Sigmoid colon (tissue), 7 donors: ENCODE results near the gene CNTNAP1. TPM values are rescaled to one million over a fixed set of nuclear protein-coding genes. Genes with fewer than 3 reads are reported as not detected.

ENCODE experiments used
- DNase-seq: peaks from one replicate; pipeline ENCODE4 v3.0.0-alpha.2; 2019
- H3K27ac ChIP-seq, 4 donors: fragments of 200-600 bp; sonication (generic); one replicate each; pipeline ENCODE4 v1.5.1; 2016 to 2019; ENCODE audit warnings: mild to moderate bottlenecking in 1 of 4
- H3K27me3 ChIP-seq, 3 donors: fragments of 200-600 bp; sonication (generic); one replicate each; pipeline ENCODE4 v1.5.1; 2019; ENCODE audit warnings: mild to moderate bottlenecking in 1 of 3
- H3K36me3 ChIP-seq, 4 donors: fragments of 200-600 bp; sonication (generic); one replicate each; pipeline ENCODE4 v1.5.1; 2016 to 2019
- H3K4me1 ChIP-seq, 4 donors: fragments of 200-600 bp; sonication (generic); one replicate each; pipeline ENCODE4 v1.5.1; 2017 to 2019
- H3K4me3 ChIP-seq, 4 donors: fragments of 200-600 bp; sonication (generic); one replicate each; pipeline ENCODE4 v1.5.1; 2017 to 2019; ENCODE audit warnings: mild to moderate bottlenecking in 2 of 4, moderate library complexity in 1 of 4
- H3K9me3 ChIP-seq, 4 donors: fragments of 200-600 bp in 3 of 4; sonication (generic) in 3 of 4; one replicate each; pipeline versions ENCODE4 v1.5.1 to v1.6.1; 2013 to 2019
- EP300 ChIP-seq, 4 donors: sonication (generic); formaldehyde crosslinking; IDR thresholded peaks; one replicate each; pipeline ENCODE4 v1.6.1; 2017; ENCODE audit warnings: antibody characterized with exemption in 4 of 4
- POLR2A ChIP-seq, 2 donors: fragments of 450-650 bp; IDR thresholded peaks; one replicate each; pipeline ENCODE4 v1.6.1; 2016; ENCODE audit warnings: antibody characterized with exemption in 2 of 2, mild to moderate bottlenecking in 2 of 2, moderate library complexity in 2 of 2
- POLR2AphosphoS5 ChIP-seq, 4 donors: sonication (generic); formaldehyde crosslinking; IDR thresholded peaks; one replicate each; pipeline ENCODE4 v1.6.1; 2017; ENCODE audit warnings: antibody characterized with exemption in 4 of 4
- WGBS, 2 donors: extraction: QIAGEN DNeasy Blood & Tissue Kit; methylation state at CpG; one replicate each; pipeline ENCODE4 v1.1.7; 2013; 5-methylcytosine and 5-hydroxymethylcytosine counted together
- intact Hi-C: fragments of 100-400 bp; cut with DNase I; formaldehyde crosslinking; loops from one replicate; pipeline ENCODE4 v1.15.1; 2023
- polyA plus RNA-seq, 3 donors: library from polyadenylated mRNA; stranded (reverse); fragments of 200-250 nt; gene quantifications; one replicate each; pipeline ENCODE4 v1.2.3, GENCODE V29; 2013
- total RNA-seq, 4 donors: library from RNA; depleted of rRNA; stranded (reverse); fragments of >200 nt; gene quantifications; one replicate each; pipeline ENCODE4 v1.1.0, GENCODE V29; 2016
- TF ChIP-seq, protein P1 (sequence below), 4 experiments: fragments of 450-650 bp in 3 of 4; fragments of 200-600 bp in 1 of 4; IDR thresholded peaks; one replicate each; pipeline ENCODE4 v1.5.1; 2016 to 2019; ENCODE audit warnings: antibody characterized with exemption in 4 of 4, mild to moderate bottlenecking in 3 of 4, moderate library complexity in 2 of 4
- donor health status: healthy with polysubstance abuse.
- donor health status: Bipolar disorder and iron deficiency.
- donor health status: healthy.

The CNTNAP1 gene
- total and polyA plus RNA-seq, 7 donors, result under 0.01 to 46.8 (median 7.7) TPM

DNA sequence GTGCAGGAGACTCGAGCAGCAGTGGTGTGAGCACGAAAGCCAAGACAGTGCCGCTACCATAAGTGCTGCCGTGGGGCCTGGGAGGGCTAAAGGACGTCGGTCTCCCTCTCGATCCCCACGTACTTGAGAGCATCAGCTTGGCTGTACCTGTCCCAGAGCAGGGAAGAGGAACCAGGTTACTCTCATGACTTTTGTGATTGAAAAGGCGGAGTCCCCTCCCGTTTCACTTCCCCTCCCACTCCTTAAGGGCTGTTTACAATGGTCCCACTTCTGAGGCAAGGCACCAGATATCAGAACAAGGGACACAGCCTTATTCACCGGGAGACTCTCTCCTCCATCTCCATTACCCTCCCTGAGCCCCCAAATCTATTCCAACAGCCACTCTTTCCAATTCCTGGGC lies 20.1 kb downstream of the CNTNAP1 start:
- H3K4me3 ChIP-seq, result no peak overlapping the region
- no peak for DNase-seq
- no peaks in the 10 kb centered on the region for H3K27me3 ChIP-seq
- TF ChIP-seq EP300 (IDR thresholded peaks at IDR 0.05), result no peak
- TF ChIP-seq POLR2AphosphoS5 (IDR thresholded peaks at IDR 0.05), result no peak
- TF ChIP-seq, protein P1, sequence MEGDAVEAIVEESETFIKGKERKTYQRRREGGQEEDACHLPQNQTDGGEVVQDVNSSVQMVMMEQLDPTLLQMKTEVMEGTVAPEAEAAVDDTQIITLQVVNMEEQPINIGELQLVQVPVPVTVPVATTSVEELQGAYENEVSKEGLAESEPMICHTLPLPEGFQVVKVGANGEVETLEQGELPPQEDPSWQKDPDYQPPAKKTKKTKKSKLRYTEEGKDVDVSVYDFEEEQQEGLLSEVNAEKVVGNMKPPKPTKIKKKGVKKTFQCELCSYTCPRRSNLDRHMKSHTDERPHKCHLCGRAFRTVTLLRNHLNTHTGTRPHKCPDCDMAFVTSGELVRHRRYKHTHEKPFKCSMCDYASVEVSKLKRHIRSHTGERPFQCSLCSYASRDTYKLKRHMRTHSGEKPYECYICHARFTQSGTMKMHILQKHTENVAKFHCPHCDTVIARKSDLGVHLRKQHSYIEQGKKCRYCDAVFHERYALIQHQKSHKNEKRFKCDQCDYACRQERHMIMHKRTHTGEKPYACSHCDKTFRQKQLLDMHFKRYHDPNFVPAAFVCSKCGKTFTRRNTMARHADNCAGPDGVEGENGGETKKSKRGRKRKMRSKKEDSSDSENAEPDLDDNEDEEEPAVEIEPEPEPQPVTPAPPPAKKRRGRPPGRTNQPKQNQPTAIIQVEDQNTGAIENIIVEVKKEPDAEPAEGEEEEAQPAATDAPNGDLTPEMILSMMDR (IDR thresholded peaks at IDR 0.05), result no peak
- no peak for TF ChIP-seq POLR2A (IDR thresholded peaks at IDR 0.05)
- intact Hi-C loops, result no loop called here
- peaks cover 44 to 87% (median 62%) of the 10 kb centered on the region in 4 donors for H3K36me3 ChIP-seq
- H3K4me1 ChIP-seq, result peaks cover 0 to 14% (median 12%) of the 10 kb centered on the region in 4 donors
- H3K9me3 ChIP-seq, result no peaks in the 10 kb centered on the region
- H3K27ac ChIP-seq, result no peak overlapping the region
- WGBS, 2 donors, result 87 to 89% methylated on average over 11 of the region's 11 CpGs

DNA sequence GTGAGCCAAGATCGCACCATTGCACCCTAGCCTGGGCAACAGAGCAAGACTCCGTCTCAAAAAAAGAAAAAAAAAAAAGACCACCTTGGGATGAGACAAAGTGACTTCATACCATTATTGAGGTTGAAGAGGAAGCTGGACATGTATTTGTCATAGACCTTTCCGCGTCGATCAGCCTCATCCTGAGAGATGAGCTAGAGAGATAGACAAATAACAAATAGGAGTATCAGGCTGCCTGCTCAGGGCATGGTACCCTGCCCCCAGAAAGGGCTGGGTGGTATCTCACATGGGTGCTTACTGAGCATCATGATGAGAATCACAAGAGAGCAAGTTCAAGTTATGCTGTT lies 22.1 kb downstream of the CNTNAP1 start:
- intact Hi-C loops, result no loop called here
- Histone ChIP-seq H3K36me3 (peaks cover 62 to 100% (median 78%) of the 10 kb centered on the region in 4 donors), H3K4me3 (no peak overlapping the region), H3K4me1 (peaks cover 0 to 3% (median under 1%) of the 10 kb centered on the region in 4 donors), H3K27ac (no peak overlapping the region), H3K9me3 (no peaks in the 10 kb centered on the region), H3K27me3 (no peaks in the 10 kb centered on the region)
- TF ChIP-seq EP300 (IDR thresholded peaks at IDR 0.05) (no peak), POLR2AphosphoS5 (IDR thresholded peaks at IDR 0.05) (no peak), POLR2A (IDR thresholded peaks at IDR 0.05) (no peak)
- TF ChIP-seq, protein P1 (IDR thresholded peaks at IDR 0.05), result no peak
- 88 to 96% methylated on average over 5 of the region's 5 CpGs for WGBS, 2 donors
- no peak for DNase-seq

DNA sequence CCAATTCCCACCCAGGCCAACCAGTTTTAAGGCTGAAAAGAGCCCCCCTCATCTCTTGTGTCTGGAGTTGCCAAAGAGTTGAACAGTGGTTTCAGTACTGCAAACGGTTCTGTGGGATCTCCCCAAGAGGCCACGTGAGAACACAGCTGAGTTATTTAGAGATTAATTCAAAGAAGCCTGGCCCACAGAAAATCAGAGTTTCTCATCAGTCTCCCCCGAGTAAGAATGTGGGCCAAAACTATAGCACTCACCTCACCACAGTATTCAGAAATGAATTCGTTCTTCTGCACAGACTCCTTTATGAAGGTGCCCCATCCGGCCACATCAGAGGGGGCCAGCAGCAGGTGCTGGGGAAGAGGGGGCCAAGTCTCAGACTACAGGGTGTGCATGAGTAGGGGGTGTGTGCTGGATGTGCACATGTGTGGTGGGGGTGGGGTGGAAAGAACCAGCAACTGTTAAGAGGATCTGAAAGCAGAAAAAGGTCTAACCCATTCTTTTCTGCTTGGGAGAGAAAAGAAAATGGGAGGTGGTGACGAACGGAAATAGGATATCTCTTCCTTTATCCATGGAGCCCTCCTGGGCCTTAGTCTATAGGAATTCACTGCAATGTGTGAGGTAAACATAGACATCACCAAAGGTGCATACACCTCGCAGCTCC lies 22.6 kb downstream of the CNTNAP1 start:
- Histone ChIP-seq H3K4me3 (no peak overlapping the region), H3K9me3 (no peaks in the 10 kb centered on the region), H3K27ac (no peak overlapping the region), H3K4me1 (no peaks in the 10 kb centered on the region), H3K36me3 (peaks cover 62 to 100% (median 83%) of the 10 kb centered on the region in 4 donors), H3K27me3 (no peaks in the 10 kb centered on the region)
- no peak for DNase-seq
- intact Hi-C loops, result no loop called here
- TF ChIP-seq POLR2A (IDR thresholded peaks at IDR 0.05) (no peak), POLR2AphosphoS5 (IDR thresholded peaks at IDR 0.05) (no peak), EP300 (IDR thresholded peaks at IDR 0.05) (no peak)
- TF ChIP-seq, protein P1 (IDR thresholded peaks at IDR 0.05), result no peak
- WGBS, 2 donors, result 70 to 86% methylated on average over 8 of the region's 8 CpGs

DNA sequence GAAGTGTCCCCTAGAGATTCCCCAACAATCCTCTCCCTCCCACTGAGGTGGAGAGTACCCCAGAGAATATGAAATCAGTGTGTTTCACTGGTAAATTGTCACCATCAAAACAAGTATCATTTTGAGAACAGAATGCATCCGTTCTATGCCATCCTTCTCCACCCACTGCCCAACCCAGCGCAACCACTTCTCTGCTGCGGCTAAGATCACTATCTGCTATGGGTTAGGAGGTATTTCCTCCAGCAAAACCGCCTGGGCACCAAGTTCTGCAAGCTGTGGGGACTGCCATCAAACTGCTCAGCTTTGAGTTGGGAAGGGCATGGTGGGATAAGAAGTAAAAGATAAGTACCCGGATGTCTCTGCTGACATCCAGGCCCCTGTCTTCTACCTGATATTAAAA lies 24.4 kb downstream of the CNTNAP1 start:
- no peak for DNase-seq
- Histone ChIP-seq H3K27me3 (no peaks in the 10 kb centered on the region), H3K4me3 (no peak overlapping the region), H3K9me3 (no peaks in the 10 kb centered on the region), H3K4me1 (no peaks in the 10 kb centered on the region), H3K27ac (no peak overlapping the region), H3K36me3 (peaks cover 62 to 100% (median 88%) of the 10 kb centered on the region in 4 donors)
- intact Hi-C loops, result no loop called here
- no peak for TF ChIP-seq EP300 (IDR thresholded peaks at IDR 0.05)
- TF ChIP-seq, protein P1 (IDR thresholded peaks at IDR 0.05), result no peak
- TF ChIP-seq POLR2A (IDR thresholded peaks at IDR 0.05), result no peak
- TF ChIP-seq POLR2AphosphoS5 (IDR thresholded peaks at IDR 0.05), result no peak
- 70 to 85% methylated on average over 5 of the region's 5 CpGs for WGBS, 2 donors

DNA sequence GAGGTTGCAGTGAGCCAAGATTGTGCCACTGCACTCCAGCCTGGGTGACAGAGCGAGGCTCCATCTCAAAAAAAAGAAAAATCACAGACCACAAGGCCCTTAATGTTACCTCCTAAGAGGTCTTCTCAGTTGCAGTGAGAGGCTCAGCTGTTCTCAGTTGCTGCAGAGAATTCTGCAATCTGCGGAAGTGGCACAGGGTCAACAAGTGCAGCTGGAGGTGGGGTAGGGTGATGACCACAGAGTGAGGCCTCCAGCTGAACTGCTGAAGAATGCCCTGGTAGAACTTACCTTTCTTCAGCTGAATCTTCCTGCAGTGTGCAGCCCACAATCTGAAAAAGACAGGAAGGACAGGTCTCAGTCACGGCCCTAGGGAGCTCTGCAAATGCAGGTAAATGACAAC lies 26.3 kb downstream of the CNTNAP1 start:
- TF ChIP-seq EP300 (IDR thresholded peaks at IDR 0.05) (no peak), POLR2AphosphoS5 (IDR thresholded peaks at IDR 0.05) (no peak), POLR2A (IDR thresholded peaks at IDR 0.05) (no peak)
- TF ChIP-seq, protein P1 (IDR thresholded peaks at IDR 0.05), result no peak
- Histone ChIP-seq H3K4me1 (no peaks in the 10 kb centered on the region), H3K27ac (no peak overlapping the region), H3K27me3 (no peaks in the 10 kb centered on the region), H3K4me3 (no peak overlapping the region), H3K36me3 (peaks cover 56 to 100% (median 83%) of the 10 kb centered on the region in 4 donors), H3K9me3 (no peaks in the 10 kb centered on the region)
- 96 to 98% methylated on average over 3 of the region's 3 CpGs for WGBS, 2 donors
- intact Hi-C loops, result no loop called here
- DNase-seq, result no peak
